ENCODE results near the gene FDXR. TPM values are rescaled to one million over a fixed set of nuclear protein-coding genes. Genes with fewer than 3 reads are reported as not detected.

Gene FDXR
- total and polyA plus RNA-seq, 9 donors, result 11.1 to 50.8 (median 40.1) TPM

GRCh38 chr17:74815067-74815466 lies 57.7 kb downstream of the FDXR start:
- Histone ChIP-seq H3K4me3 (no peak overlapping the region), H3K27ac (no peak overlapping the region), H3K9me3 (no peaks in the 10 kb centered on the region), H3K4me1 (ENCODE audit: insufficient read depth) (peaks cover 4% of the 10 kb centered on the region), H3K36me3 (no peaks in the 10 kb centered on the region), H3K27me3 (no peaks in the 10 kb centered on the region)
- WGBS, 3 donors, result 96 to 98% (median 97%) methylated on average over 7 of the region's 7 CpGs
- no peak for DNase-seq
- intact Hi-C loops (cut with DNase I), result no loop called here
- TF ChIP-seq POLR2A (IDR thresholded peaks at IDR 0.05), result no peak
- TF ChIP-seq CTCF (IDR thresholded peaks at IDR 0.05), result no peak
- TF ChIP-seq EP300 (IDR thresholded peaks at IDR 0.05), result no peak

GRCh38 chr17:74814453-74814852 lies 58.3 kb downstream of the FDXR start:
- peaks cover 4% of the 10 kb centered on the region for H3K4me1 ChIP-seq (ENCODE audit: insufficient read depth)

More at GRCh38 chr17:74814453-74814852, 58.3 kb downstream of the FDXR start:
- TF ChIP-seq CTCF (IDR thresholded peaks at IDR 0.05) (no peak), EP300 (IDR thresholded peaks at IDR 0.05) (no peak), POLR2A (IDR thresholded peaks at IDR 0.05) (no peak)
- H3K9me3 ChIP-seq, result no peaks in the 10 kb centered on the region
- H3K27ac ChIP-seq, result no peak overlapping the region
- no peak overlapping the region for H3K4me3 ChIP-seq
- H3K36me3 ChIP-seq, result no peaks in the 10 kb centered on the region
- WGBS, 3 donors, result 86 to 88% (median 87%) methylated on average over 5 of the region's 5 CpGs
- intact Hi-C loops (cut with DNase I), result no loop called here
- H3K27me3 ChIP-seq, result no peaks in the 10 kb centered on the region
- DNase-seq, result no peak

Other genes starting within 250 kb of the FDXR start
- gene CD300E, start 249.3 kb downstream of the FDXR start, total RNA-seq, result under 1 TPM; 0.11 to 0.79 (median 0.15) TPM
- 1 to 10 TPM in 1 of 2 donors, under 1 TPM in 1; 0.30 to 1.1 TPM for gene CD300E, start 249.3 kb downstream of the FDXR start, polyA plus RNA-seq
- gene CD300LF, start 160.1 kb downstream of the FDXR start, total RNA-seq, result 1 to 10 TPM in 2 of 7 donors, under 1 TPM in 4, not detected in 1; 0.23 to 3.9 (median 0.34) TPM
- gene CD300LF, start 160.1 kb downstream of the FDXR start, polyA plus RNA-seq, result 1 to 10 TPM in 1 of 2 donors, under 1 TPM in 1; 0.36 to 2.6 TPM
- under 1 TPM in 5 of 7 donors, not detected in 2; 0.45 to 0.72 (median 0.57) TPM for gene RAB37, start 135.7 kb downstream of the FDXR start, total RNA-seq
- gene RAB37, start 135.7 kb downstream of the FDXR start, polyA plus RNA-seq, result 1 to 10 TPM in 1 of 2 donors, under 1 TPM in 1; 0.58 to 2.4 TPM
- 100 to 1,000 TPM in 1 of 7 donors, 10 to 100 TPM in 6; 12.1 to 101 (median 21.7) TPM for gene NHERF1, start 124.4 kb downstream of the FDXR start, total RNA-seq
- gene NHERF1, start 124.4 kb downstream of the FDXR start, polyA plus RNA-seq, result 10 to 100 TPM; 13.9 to 21.0 TPM
- gene NAT9, start 96.6 kb downstream of the FDXR start, total RNA-seq, result 10 to 100 TPM; 24.7 to 87.0 (median 56.8) TPM
- gene NAT9, start 96.6 kb downstream of the FDXR start, polyA plus RNA-seq, result 10 to 100 TPM; 19.7 to 44.8 TPM
- under 1 TPM; 0.11 to 0.82 (median 0.32) TPM for gene GRIN2C, start 13.1 kb downstream of the FDXR start, total RNA-seq
- under 1 TPM; 0.36 to 0.58 TPM for gene GRIN2C, start 13.1 kb downstream of the FDXR start, polyA plus RNA-seq
- under 1 TPM in 1 of 7 donors, not detected in 6; 0.42 TPM for gene FADS6, start 20.6 kb upstream of the FDXR start, total RNA-seq
- gene FADS6, start 20.6 kb upstream of the FDXR start, polyA plus RNA-seq, result under 1 TPM in 1 of 2 donors, not detected in 1; 0.12 TPM
- gene USH1G, start 50.3 kb upstream of the FDXR start, total RNA-seq, result 1 to 10 TPM in 4 of 7 donors, under 1 TPM in 3; 0.57 to 1.4 (median 1.1) TPM
- under 1 TPM; 0.08 to 0.29 TPM for gene USH1G, start 50.3 kb upstream of the FDXR start, polyA plus RNA-seq
- gene OTOP2, start 51.3 kb upstream of the FDXR start, total RNA-seq, result not detected
- gene OTOP2, start 51.3 kb upstream of the FDXR start, polyA plus RNA-seq, result not detected
- gene OTOP3, start 62.9 kb upstream of the FDXR start, total RNA-seq, result not detected
- gene OTOP3, start 62.9 kb upstream of the FDXR start, polyA plus RNA-seq, result not detected
- 10 to 100 TPM in 2 of 7 donors, 1 to 10 TPM in 5; 1.8 to 21.6 (median 5.2) TPM for gene HID1, start 99.8 kb upstream of the FDXR start, total RNA-seq
- 1 to 10 TPM; 4.1 to 7.2 TPM for gene HID1, start 99.8 kb upstream of the FDXR start, polyA plus RNA-seq
- 10 to 100 TPM in 1 of 7 donors, 1 to 10 TPM in 6; 4.5 to 19.2 (median 5.8) TPM for gene CDR2L, start 114.6 kb upstream of the FDXR start, total RNA-seq
- gene CDR2L, start 114.6 kb upstream of the FDXR start, polyA plus RNA-seq, result 1 to 10 TPM; 2.1 to 3.3 TPM
- 10 to 100 TPM; 17.9 to 40.6 (median 22.0) TPM for gene MRPL58, start 139.7 kb upstream of the FDXR start, total RNA-seq
- gene MRPL58, start 139.7 kb upstream of the FDXR start, polyA plus RNA-seq, result 10 to 100 TPM; 24.3 to 39.7 TPM
- gene ATP5PD, start 174.0 kb upstream of the FDXR start, total RNA-seq, result 100 to 1,000 TPM; 137 to 226 (median 153) TPM
- 100 to 1,000 TPM; 199 to 331 TPM for gene ATP5PD, start 174.0 kb upstream of the FDXR start, polyA plus RNA-seq
- 10 to 100 TPM; 25.0 to 62.5 (median 50.2) TPM for gene KCTD2, start 174.2 kb upstream of the FDXR start, total RNA-seq
- 10 to 100 TPM; 35.8 to 66.8 TPM for gene KCTD2, start 174.2 kb upstream of the FDXR start, polyA plus RNA-seq
- 10 to 100 TPM in 5 of 7 donors, 1 to 10 TPM in 2; 6.0 to 20.6 (median 12.6) TPM for gene SLC16A5, start 215.0 kb upstream of the FDXR start, total RNA-seq
- 1 to 10 TPM; 2.0 to 10.0 TPM for gene SLC16A5, start 215.0 kb upstream of the FDXR start, polyA plus RNA-seq
- 1 to 10 TPM; 4.6 to 8.5 (median 5.1) TPM for gene ARMC7, start 237.0 kb upstream of the FDXR start, total RNA-seq
- gene ARMC7, start 237.0 kb upstream of the FDXR start, polyA plus RNA-seq, result 10 to 100 TPM in 1 of 2 donors, 1 to 10 TPM in 1; 5.7 to 10.5 TPM